ENCODE measurements around the gene CEP170B.
"Not testable (repeated sequence)": the region's sequence is repeated elsewhere in the genome, so short reads cannot be mapped to it uniquely, and the experiment has no call there.

The CEP170B gene

DNA sequence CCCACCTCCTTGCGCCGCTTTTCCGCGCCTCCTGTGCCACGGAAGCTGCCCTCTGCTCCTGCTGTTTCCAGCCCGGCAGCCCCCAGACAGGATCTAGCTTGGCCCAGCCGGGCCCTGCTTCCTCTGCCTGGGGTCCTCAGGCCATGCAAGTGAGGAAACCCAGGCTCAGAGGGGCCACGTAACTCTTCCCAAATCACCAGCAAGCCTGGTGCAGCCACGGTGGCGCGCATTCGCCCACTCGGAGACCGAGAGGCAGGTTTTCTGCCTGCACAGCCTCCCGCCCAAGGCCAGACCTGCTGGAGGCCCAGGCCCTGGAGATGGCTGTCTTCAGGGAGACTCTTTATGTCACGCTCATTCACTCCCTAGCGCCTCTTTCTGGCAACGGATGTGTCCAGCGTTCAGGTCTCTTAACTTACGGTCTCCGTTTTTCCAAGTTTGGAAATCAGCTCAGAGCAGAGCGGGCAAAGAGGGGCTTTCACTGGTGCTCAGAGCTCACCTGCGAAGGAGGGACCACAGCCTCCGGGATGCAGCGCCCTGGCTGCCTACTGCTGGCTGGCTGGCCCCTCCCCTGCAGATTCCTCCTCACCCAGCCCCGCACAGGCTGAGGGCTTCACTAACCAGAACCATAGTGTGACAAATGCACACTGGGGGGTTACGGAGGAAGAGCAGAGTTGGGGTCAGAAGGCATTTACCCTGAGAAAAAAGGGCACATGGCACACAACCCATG lies 20.6 kb upstream of the CEP170B start:
- DNase-seq: no peak

DNA sequence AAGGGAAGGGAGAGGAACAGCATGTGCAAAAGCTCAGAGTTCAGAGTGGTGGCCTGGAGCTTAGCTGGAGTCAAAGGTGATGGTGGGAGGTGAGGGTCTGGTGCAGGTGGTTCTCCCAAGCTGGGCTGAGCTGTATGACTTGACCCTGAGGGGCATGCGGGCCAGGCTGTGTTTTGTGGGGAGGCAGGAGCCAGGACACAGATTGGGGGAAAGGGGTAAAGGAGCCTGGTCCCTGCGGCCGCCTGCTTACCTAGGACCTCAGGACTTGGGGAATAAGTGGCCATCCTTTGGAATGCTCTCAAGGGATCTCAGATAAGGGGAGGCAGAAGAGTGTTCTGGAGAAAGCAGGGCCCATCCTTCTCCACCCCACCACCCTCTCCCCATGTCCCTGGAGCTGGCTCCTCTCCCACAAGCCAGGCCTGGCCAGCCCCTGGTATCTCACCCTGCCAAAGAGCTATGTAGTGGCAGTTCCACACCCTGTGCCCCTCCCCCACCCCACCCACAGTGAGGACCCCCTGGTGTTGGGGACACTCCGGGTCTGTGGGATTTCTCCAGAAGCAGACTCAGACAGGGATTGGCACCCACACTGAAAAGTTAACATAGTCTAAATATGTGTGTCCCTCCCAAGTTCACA lies 19.9 kb upstream of the CEP170B start:
- no peak for DNase-seq

DNA sequence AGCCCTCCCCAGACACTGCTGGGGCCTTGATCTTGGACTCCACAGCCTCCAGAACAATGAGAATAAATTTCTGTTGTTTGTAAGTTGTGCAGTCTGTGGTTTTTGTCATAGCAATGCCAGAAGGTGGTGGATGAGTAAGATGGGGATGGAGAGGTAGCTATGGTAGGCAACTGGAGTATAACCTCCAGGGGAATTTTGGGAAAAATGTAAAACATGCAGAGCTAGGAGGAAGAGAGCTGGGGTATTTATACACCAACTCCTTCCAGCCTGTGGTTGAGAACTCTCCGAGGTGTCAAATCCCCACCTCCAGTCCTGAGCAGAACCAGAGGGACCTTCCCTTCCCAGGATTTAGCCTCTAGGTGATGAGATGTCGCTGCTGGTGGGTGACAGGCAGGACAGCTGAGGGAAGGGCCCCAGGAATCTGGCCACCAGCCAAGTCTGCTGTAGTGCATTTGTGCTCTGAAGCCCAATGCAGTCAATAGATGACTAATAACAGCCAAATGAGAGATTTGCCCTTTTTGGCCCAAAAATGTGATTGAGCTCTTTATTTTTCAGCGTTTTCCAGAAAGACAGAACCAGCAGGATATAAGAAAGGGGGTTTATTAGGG lies 19.1 kb upstream of the CEP170B start:
- DNase-seq: no peak

DNA sequence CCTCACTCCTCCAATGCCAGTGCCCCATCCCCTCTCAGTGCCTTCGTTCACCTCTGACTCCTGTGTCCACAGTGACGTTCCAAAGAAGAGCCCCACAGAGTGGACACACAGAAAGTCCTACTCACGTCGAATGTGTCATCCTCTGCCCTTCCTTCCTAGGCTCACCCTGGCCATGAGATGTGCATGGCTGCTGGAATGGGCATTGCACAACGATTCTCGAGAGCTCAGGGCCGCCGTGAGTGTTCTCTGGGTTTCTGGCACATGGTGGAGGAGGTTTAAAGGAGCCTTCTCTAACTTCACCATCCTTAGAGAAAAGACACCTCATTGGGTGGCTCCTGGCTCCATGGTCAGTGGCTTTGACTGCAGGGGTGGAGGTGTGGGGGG lies 12.8 kb upstream of the CEP170B start:
- DNase-seq: no peak

DNA sequence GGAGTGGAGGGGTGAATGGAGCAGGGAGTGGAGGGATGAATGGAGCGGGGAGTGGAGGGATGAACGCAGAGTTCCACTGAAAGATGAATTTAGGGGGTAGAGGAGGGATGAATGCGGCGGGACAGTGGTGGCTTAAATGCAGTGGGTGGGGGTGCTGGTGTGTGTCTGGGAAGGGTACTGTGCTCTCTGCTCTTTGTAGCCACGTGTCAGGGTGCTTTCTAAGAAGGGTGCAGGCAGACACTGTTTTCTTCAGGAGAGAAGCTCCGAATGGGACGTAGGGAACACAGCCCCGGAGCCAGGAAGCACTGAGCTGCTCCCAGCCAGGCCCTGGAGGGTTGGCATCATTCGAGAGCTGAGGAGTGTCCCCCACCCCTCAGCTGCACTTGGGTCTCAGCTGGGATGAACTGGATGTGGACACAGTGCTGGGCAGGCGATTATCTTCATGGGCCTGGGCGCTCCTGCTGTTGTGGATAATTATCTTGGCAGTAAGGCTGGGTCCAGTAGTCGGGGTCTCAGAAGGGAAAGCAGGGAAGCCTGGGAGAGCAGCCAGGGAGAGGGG lies 9.5 kb upstream of the CEP170B start:
- no peak for DNase-seq

DNA sequence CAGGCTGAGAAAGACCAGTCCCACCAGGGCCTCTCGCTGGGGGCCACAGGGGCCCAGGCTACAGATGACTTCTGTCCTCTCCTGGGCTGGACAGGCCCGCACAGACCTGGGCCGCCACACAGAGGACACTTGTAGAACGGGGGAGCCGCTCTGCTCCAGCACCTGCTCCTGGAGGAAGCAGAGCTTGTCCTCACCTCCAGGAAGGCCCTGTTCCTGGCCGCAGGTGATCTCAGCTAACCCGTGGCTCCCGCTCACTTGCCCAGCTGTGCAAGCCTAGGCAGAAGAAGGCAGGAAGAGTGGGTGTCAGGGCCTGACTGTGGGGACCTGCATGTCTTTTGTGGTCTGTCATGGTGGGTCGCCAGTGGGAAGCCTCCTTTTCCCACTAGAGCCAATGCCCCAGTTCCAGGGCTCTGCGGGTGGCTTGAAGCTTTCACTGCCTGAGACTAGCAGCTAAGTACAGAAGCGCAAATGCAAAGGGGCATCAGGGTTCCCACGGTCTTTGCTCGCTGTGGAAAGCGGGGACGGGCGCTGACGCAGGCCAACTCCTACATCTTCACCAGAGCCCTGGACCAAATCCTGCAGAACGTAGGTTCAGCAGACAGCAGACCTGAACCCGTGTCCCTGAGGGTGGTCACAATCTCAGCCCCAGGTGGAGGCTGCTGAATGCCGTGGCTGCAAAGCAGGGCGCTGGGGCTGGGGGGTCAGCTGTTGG lies 8.8 kb upstream of the CEP170B start:
- no peak for DNase-seq

DNA sequence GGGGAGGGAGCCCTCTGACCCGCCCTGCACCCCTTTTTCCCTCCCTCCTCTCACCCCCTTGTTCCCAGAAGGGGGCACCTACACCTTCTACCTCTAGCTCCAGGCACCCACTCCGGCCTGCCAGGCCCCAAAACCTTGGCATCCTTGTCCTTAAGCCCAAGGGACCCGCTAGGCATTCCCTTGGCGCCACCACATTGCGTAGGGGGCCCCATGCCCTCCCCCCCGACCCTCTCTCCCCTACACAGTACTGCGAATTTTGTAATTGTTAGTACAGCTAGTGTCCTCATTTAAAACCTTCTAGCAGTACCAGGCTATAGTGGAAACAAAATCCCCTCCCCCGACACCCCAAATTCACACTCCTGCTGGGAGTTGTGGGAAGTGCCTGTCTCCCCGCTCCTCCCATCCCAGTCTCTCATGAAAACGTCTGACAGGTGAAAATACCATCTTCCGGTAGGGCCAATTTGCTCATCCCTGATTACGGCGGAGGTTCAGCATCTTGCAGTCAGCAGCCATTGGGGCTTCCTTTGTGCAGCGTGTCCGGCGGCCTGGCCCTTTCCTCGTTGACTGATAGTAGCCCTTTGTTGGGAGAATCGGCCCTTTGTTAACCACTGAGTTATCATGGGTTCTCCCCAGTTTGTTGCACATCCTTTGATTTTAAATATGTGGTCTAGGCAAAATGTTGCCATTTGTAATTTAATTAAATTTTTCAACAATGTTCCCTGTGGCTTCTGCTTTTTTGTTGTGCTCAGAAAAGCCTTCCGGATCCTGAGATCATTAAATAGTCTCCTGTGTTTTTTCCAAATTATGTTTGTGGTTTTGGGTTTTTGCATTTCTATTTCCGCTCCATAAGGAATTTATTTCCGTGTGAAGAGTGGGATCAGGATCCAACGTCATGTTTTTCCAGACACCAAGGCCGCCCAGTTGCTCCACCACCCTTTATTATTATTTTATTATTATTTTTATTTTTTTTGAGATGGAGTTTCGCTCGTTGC lies 7.9 kb upstream of the CEP170B start:
- no peak for DNase-seq

DNA sequence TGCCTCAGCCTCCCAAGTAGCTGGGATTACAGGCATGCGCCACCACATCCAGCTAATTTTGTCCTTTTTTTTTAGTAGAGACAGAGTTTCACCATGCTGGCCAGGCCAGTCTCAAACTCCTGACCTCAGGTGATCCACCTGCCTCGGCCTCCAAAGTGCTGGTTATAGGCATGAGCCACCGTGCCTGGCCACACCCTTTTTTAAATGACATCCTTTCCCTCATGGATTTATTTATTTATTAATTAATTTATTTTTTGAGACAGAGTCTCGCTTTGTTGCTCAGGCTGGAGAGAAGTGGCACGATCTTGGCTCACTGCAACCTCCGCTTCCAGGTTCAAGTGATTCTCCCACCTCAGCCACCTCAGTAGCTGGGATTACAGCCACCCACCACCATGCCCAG lies 7.1 kb upstream of the CEP170B start:
- not testable (repeated sequence) for DNase-seq

DNA sequence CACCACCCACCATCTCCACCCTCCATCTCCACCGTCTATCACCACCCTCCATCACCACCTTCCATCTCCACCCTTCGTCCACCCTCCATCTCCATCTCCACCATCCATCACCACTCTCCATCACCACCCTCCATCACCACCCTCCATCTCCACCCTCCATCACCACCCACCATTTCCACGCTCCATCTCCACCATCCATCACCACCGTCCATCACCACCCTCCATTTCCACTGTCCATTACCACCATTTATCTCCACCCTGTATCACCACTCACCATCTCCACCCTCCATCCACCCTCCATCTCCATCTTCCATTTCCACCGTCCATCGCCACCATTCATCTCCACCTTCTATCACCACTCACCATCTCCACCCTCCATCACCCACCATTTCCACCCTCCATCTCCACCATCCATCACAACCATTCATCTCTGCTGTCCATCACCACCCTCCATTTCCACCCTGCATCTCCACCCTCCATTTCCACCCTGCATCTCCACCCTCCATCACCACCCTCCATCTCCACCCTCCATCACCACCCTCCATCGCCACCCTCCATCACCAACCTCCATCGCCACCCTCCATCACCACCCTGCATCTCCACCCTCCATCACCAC lies 6.1 kb upstream of the CEP170B start:
- no peak for DNase-seq

DNA sequence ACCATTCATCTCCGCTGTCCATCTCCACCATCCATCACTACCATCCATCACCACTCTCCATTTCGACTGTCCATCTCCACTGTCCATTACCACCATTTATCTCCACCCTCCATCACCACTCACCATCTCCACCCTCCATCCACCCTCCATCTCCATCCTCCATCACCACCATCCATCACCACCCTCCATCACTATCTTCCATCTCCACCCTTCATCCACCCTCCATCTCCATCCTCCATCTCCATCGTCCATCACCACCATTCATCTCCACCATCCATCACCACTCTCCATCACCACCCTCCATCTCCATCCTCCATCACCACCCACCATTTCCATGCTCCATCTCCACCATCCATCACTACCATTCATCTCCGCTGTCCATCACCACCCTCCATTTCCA lies 5.2 kb upstream of the CEP170B start:
- no peak for DNase-seq

DNA sequence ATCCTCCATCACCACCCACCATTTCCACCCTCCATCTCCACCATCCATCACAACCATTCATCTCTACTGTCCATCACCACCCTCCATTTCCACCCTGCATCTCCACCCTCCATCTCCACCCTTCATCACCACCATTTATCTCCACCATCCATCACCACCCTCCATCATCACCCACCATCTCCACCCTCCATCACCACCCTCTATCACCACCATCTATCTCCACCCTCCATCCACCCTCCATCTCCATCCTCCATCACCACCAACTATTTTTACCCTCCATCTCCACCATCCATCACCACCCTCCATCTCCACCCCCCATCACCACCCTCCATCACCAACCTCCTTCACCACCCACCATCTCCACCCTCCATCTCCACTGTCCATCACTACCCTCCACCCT lies 4.7 kb upstream of the CEP170B start:
- DNase-seq: no peak

DNA sequence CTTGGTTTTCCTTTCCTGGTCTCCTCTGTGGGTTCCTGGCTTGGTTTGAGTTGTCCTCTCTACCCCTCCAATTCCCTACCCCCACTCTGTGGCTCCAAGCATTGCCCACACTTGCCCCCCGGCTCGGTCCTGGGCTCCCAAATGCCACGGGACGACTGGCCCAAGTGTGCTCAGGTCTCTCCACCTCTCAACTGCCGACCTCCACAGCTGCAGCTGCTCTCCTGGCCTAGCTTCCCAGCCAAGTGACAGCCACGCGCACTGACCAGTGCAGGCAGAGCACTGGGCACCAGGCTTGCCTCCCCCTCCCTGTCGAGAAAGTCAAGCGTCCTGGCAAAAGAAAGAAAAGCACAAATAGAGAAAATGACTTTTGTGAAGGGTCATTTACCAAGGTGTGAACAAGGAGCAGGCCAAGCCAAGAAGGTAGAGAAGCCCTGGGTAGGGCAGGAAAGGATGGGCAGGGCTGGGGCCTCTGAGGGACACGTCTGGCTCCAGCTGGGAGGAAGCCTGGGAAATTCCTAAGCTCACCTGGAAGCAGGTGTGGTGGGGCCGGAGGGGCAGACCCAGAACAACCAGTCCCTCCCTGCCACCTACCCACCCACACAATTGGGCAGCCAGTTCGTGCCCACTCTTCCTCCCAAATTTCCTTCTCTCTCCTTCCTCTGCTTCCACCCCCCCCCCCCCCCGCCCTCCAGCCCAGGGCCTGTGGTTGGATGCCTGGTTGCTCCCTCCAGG lies 1.8 kb upstream of the CEP170B start:
- no peak for DNase-seq

DNA sequence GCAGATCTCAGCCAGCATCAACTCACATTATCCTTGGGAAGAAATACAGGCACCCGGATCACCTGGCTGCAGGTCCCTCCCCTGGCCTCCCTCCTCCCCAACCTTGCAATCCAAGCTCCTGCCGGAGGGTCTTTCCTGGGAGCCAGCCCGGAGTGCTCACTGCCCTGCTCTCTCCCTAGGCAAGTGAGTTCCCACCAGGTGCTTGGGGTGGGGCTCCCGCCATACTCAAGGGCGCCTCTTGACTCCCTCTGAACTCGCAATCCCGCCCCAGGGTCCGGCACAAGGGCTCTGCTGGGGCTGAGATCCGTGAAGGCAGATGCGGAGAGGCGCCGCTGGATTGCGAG lies 1.2 kb upstream of the CEP170B start:
- DNase-seq: no peak

DNA sequence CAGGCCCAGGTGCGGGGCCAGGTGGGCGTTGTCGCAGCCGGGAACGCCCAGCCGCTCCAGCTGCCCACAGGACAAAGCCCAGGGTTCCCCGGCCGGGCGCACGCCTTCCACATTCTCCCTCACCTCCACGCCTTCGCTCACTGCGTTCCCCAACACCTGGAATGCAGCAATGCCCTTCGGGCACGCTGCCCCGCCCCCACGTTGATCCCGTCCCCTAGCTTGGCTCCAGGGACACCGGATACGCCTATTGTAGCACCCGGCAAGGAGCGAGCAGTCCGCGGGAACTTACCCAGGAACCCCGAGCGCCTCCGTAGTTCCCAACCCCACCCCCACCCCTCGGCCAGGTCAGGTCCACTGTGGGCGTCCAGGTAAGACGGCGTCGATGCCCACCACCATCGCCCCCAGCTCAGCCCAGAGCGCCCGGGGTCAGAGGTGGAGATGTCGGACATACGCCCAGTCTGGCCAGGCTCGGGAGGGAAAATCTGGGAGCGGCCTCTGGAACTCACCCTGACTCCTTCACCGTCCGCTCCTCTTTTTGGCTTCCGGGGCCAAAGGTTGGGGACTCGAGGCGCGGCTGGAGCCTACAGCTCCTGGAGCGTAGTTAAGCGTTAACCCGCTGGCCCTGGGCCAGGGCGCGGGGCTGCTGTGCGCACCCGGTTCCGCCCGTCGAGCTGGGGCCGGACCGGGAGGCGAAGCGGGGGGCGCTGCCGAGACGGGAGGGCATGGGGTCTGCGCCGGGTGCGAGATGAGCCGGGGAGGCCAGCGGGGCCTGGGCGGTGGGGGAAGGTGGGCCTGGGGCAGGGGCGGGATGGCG lies 594 bp upstream of the CEP170B start:
- peak; percentile 20 for DNase-seq

DNA sequence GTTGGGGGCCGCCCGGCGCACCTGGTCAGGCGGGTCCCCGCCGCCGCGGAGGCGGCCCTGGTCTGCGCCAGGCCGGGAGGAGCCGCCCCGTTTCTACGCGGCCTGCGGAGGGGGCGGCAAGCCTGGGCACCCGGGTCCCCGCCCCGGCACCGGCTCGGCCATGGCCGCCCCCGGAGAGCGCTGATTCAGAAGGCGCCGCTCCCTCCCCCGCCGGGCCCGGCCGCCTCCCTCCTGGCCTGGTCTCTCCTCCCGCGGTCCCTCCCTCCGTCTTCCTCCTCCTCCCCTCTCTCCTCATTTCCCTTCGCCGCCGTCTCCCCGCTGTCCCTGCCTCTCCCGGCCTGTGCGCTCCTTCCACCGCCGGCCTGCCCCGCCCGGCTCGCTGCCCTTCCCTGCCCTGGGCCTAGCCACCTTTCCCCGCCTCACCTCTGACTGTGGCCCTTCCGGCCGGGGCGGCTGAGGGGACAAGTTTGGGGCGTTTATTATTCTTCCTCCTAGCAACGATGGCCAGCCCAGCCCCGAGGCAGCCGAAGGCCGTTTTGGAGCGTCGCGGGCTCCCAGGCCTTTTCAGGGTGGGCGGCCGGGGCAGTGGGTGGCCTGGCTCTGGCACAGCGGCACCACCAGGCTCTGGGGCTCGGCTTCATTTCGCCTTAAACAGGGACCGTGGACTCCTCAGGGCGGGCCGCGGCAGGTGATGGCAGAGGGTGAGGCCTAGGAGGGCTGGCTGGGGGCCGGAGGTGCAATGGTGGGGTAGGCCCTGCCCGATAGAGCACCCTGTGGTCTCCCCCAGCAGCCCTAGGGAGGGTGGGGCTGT lies 768 bp downstream of the CEP170B start:
- peak; percentile 53 for DNase-seq

DNA sequence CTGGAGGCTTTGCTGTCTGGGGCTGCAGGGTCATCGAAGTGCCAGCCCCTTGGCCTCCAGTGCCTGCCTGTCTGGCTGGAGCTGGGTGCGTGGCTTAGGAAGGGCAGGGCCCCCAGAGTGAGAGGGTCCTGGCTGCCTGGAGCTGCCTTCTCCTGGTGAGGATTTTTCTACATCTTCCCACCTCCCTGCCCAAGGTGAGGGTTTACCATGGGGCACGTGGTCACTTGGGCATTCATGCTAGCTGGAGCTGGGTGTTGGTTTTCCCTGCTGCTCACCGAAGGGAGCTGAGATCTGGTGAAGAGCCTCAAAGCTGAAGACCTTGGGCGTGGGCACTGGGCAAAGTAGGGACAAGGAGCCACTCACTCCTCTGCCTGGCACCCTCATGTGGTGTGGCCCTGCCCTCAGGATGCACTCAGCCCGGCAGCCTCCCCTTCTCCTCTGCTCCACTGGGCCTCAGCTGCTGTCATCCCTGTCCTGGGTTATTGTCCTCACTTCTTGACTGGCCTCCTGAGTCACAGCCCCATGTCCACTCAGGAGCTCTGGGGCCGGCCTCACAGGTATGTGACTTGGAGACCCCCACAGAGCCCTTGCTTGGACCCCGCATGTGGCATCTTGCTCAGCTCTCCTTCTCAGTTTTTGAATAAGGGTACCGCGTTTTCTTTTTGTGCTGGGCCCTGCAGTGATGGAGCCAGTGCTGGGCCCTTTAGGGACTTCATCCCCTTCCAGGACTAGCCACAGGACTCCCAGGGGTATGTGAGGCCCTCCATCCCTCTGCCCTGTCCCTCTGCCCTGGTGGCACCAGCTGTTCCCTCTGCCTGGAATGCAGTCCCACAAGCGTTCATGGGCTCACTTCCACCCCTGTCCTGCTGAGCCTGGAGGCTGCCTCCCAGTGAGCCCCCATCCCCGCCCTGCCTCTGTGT lies 1.6 kb downstream of the CEP170B start:
- DNase-seq: no peak

DNA sequence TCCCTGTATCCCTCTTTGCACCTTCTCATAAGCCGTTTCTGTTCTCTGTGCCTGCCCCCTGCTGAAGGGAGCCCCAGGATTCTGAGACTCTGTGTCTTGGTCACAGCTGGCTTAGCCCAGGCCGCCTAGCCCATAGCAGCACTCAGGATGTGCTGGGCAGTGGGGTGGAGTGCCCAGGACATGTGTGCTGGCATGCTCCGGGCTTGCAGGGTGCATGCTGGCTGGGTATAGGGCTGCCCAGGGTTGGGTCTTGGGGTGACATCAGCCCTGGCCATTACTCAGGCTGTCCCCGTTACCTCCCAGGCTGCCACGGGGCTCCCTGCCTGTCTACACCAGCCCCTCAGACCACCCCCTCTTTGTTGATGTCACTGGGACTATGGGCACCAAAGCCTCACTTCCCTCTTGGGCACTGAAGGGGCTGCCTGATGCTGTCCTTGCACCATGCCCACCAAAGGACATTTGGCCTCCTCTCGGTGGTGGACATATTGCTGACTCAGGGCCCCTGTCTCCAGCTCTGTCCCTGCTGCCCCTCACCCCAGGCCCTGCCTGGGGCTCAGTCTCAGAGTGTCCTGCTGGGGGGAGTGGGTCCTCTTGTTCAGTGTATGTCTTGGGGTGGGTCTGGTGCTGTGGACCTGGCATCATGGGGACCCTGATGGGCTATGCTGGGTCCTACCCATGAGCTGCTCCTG lies 2.4 kb downstream of the CEP170B start:
- DNase-seq: no peak
